Testis (tissue), 3 donors: ENCODE measurements around the gene SLC9A8. TPM values are rescaled to one million over a fixed set of nuclear protein-coding genes. Genes with fewer than 3 reads are reported as not detected.
"Not testable (repeated sequence)": the region's sequence is repeated elsewhere in the genome, so short reads cannot be mapped to it uniquely, and the experiment has no call there.

Source experiments
- DNase-seq: peaks from one replicate; pipeline ENCODE4 v3.0.0-alpha.2; 2019
- H3K27ac ChIP-seq, 2 donors: fragments of 200-600 bp; sonication (generic); one replicate each; pipeline ENCODE4 v1.5.1; 2019
- H3K27me3 ChIP-seq: fragments of 200-600 bp; sonication (generic); one replicate; pipeline ENCODE4 v1.5.1; 2019
- H3K36me3 ChIP-seq: fragments of 200-600 bp; sonication (generic); one replicate; pipeline ENCODE4 v1.5.1; 2017; ENCODE audit warnings: low read depth; ENCODE audit errors: missing control alignments
- H3K4me1 ChIP-seq: fragments of 200-600 bp; sonication (generic); one replicate; pipeline ENCODE4 v1.5.1; 2019
- H3K4me3 ChIP-seq, 2 donors: fragments of 200-600 bp; sonication (generic); one replicate each; pipeline ENCODE4 v1.5.1; 2017 to 2019
- H3K9me3 ChIP-seq: fragments of 200-600 bp; sonication (generic); one replicate; pipeline ENCODE4 v1.5.1; 2017
- CTCF ChIP-seq, 3 experiments: fragments of 450-650 bp in 2 of 3; fragments of 200-600 bp in 1 of 3; sonication (generic) in 1 of 3; IDR thresholded peaks; one replicate each; pipeline ENCODE4 v1.5.1; 2016 to 2019; ENCODE audit warnings: antibody characterized with exemption in 3 of 3, mild to moderate bottlenecking in 2 of 3, moderate library complexity in 1 of 3
- POLR2A ChIP-seq: fragments of 450-650 bp; IDR thresholded peaks from one replicate; pipeline ENCODE4 v1.6.1; 2017; ENCODE audit warnings: antibody characterized with exemption, mild to moderate bottlenecking, moderate library complexity
- WGBS, 2 donors: methylation state at CpG; one replicate each; pipeline ENCODE4 v1.1.5; 2018; 5-methylcytosine and 5-hydroxymethylcytosine counted together
- intact Hi-C: fragments of 100-400 bp; cut with DNase I; formaldehyde crosslinking; loops from one replicate; pipeline ENCODE4 v1.15.1; 2023; ENCODE audit warnings: low total_unique reads
- polyA plus RNA-seq: library from polyadenylated mRNA; stranded (reverse); fragments of 350-450 nt; fragmentation: Illumina TruSeq; extraction: RNeasy Lipid Tissue Mini Kit (QIAGEN cat#74804); gene quantifications from one replicate; pipeline ENCODE4 v1.2.3, GENCODE V29; 2014; ENCODE audit warnings: low read depth, low replicate concordance; ENCODE audit not compliant: insufficient read depth
- total RNA-seq, 2 donors: library from RNA; depleted of rRNA; stranded (reverse); fragments of >200 nt; gene quantifications; one replicate each; pipeline ENCODE4 v1.2.3, GENCODE V29; 2016

The SLC9A8 gene
- total and polyA plus RNA-seq, 3 donors from 2014 or later: 21.3 to 33.0 (median 32.7) TPM

GRCh38 chr20:49775229-49775693, 37.4 kb upstream of the SLC9A8 start:
- H3K4me3 ChIP-seq: no peak overlapping the region
- no peak for TF ChIP-seq POLR2A
- TF ChIP-seq CTCF (IDR thresholded peaks at IDR 0.05): no peak
- H3K4me1 ChIP-seq: peaks cover 14% of the 10 kb centered on the region
- DNase-seq: peak; percentile 79
- H3K9me3 ChIP-seq: no peaks in the 10 kb centered on the region
- intact Hi-C loops: no loop called here
- H3K27me3 ChIP-seq: no peaks in the 10 kb centered on the region
- 32 to 52% methylated on average over 4 to 5 of the region's 5 CpGs for WGBS, 2 donors
- H3K36me3 ChIP-seq: no peaks in the 10 kb centered on the region
- H3K27ac ChIP-seq: peak overlapping the region in 1 of 2 donors; percentile 69

- H3K27me3 ChIP-seq: no peaks in the 10 kb centered on the region
- no peak overlapping the region for H3K27ac ChIP-seq
- 91 to 95% methylated on average over 1 of the region's 1 CpG for WGBS, 2 donors
- no peak for TF ChIP-seq POLR2A
- TF ChIP-seq CTCF (IDR thresholded peaks at IDR 0.05): no peak
- no peaks in the 10 kb centered on the region for H3K36me3 ChIP-seq
- intact Hi-C loops: no loop called here
- DNase-seq: no peak
- no peaks in the 10 kb centered on the region for H3K9me3 ChIP-seq
- no peak overlapping the region for H3K4me3 ChIP-seq
- H3K4me1 ChIP-seq: peaks cover 21% of the 10 kb centered on the region
Measured at GRCh38 chr20:49779972-49780371, 32.7 kb upstream of the SLC9A8 start.

GRCh38 chr20:49781676-49782075, 31.0 kb upstream of the SLC9A8 start:
- Histone ChIP-seq H3K9me3 (no peaks in the 10 kb centered on the region), H3K4me3 (no peak overlapping the region), H3K27me3 (no peaks in the 10 kb centered on the region), H3K36me3 (no peaks in the 10 kb centered on the region), H3K27ac (no peak overlapping the region), H3K4me1 (peaks cover 9% of the 10 kb centered on the region)
- 91 to 100% methylated on average over 3 of the region's 3 CpGs for WGBS, 2 donors
- no peak for DNase-seq
- TF ChIP-seq CTCF (IDR thresholded peaks at IDR 0.05): no peak
- TF ChIP-seq POLR2A: no peak
- intact Hi-C loops: no loop called here

- H3K9me3 ChIP-seq, H3K27me3 ChIP-seq, H3K27ac ChIP-seq, H3K4me3 ChIP-seq, DNase-seq, H3K36me3 ChIP-seq, H3K4me1 ChIP-seq, intact Hi-C loops: not testable (repeated sequence)
- 90 to 96% methylated on average over 4 of the region's 4 CpGs for WGBS, 2 donors
Measured at GRCh38 chr20:49782439-49782838, 30.2 kb upstream of the SLC9A8 start.

- H3K27me3 ChIP-seq, H3K4me1 ChIP-seq, H3K9me3 ChIP-seq, H3K36me3 ChIP-seq, H3K4me3 ChIP-seq, DNase-seq, intact Hi-C loops: not testable (repeated sequence)
- 75 to 77% methylated on average over 17 of the region's 17 CpGs for WGBS, 2 donors
- H3K27ac ChIP-seq: peak overlapping the region in 1 of 2 donors; percentile 30
Measured at GRCh38 chr20:49783021-49783995, 29.3 kb upstream of the SLC9A8 start.
